Stimulated activated CD4-positive, alpha-beta T cell treated with anti-CD3 and anti-CD28 coated beads, TNF-alpha, amount 100 ng/mL, for 48 hours (primary cell): ENCODE measurements around the gene UNC13D.
"Not testable (repeated sequence)": the region's sequence is repeated elsewhere in the genome, so short reads cannot be mapped to it uniquely, and the experiment has no call there.

Source experiments
- DNase-seq, 3 donors: peaks; one replicate each; pipeline ENCODE4 v3.0.0-alpha.2; 2020; ENCODE audit warnings: low read depth in 3 of 3

Gene UNC13D

DNA sequence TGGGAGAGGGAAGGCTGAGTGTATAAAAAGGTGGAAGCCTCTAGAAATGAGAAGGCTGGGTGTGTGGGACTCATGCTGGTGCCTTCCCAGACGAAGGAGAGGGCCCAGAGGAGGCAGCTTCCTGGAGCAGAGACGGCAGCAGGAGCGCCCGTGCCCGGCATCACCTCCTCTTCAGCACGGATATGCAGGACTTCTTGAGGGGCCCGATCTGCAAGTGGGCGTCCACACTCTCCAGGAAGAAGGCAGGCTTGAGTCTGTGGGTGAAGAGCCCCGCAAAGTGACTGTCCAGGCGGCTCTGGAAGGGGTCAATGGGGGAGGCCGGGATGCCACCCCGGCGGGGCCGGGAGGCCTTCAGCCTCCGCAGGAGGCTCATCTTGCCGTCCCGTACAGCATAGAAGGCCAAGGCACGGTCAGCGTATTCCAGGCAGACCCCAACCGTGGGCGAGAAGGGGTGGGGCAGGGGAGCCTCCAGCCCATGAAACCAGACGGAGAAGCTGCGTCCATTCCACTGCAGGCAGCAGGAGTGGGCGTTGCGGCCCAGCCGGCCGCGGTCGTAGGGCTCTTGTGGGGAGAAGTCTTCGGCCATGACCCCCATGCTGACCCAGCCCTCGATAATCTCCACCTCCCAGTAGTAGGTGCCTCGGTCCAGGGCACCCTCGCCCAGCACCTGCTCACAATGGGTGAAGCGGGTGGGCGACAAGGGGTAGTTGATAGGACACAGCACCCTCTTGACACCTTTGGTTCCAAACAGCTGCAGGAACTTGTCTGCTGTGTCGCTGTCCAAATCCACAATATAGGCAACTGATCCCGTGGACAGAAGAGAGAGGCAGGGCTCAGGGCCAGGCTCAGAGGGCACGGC is 30.3 kb upstream of the UNC13D start:
- no peak for DNase-seq

DNA sequence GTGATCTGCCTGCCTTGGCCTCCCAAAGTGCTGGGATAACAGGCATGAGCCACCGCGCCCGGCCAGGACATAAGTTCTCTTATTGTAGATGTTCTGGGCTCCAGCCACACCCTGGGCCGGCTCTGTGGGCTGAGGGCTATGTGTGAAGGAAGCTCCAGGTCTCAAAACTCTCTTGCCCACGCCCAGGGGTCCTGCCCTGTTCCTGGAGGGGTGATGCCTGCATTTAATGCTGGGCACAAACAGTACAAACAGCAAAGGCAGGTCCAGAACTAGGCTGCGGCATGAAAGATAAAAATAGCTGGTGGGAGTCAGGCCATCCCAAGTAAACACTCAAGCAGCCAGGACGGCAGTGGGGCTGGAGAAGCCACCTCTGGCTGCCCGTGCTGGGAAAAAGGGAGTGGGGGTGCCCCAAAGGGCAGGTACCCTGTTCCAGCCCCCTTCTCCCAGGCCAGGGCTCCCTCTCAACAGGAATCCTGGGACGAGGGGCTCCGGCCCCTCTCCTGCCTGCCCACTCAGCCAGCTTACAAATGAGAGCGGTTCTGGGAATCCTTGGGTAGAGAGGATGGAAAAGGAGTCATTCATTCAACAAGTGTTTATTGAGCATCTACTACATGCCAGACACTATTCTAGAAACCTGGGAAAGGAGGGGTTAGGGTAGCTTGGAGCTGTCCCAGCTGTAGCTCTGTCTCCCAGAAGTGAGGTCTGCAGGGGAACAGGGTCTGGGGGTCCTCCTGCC is 29.6 kb upstream of the UNC13D start:
- no peak for DNase-seq

DNA sequence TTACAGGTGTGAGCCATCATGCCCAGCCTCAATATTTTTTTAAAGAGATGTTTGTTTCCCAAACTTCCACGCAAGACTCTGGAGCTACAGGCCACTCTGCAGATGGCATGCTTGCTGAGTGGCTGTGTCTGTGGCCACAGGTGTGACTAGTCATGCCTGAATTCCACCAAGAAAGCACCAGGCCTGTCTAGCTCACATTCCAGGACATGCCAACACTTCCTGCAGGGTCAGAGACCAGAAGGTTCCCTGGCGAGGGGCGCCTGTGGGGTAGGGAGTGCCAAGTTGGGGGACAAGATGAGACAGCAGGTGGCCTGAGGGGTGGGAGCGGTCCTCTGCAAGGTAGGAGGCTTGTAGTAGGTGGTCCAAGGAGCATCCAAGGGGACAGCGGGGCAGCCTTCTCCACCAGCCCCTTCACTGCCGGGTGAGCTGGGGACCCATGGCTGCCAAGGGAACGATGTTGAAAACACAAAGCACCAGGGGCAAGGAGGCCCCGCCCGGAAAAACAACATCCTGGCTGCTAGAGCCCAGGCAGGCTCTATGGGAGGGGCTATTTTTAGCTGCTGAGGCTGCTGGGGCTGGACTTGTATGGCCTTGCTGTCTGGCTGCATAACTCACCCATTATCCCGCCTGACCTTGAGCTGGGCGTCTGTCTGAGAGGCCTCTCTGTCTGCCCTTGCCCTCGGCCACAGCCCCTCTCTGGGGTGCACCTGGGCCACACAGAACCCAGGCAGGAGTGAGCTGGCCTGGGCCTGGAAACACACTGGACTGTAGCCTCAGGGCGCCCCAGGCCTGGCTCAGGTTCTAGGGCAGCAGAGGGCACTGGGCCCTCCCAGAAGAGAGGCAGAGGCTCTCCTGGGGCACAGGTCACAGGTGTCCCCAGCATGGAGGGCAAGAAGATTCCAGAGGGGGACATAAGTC is 28.5 kb upstream of the UNC13D start:
- DNase-seq, result no peak

DNA sequence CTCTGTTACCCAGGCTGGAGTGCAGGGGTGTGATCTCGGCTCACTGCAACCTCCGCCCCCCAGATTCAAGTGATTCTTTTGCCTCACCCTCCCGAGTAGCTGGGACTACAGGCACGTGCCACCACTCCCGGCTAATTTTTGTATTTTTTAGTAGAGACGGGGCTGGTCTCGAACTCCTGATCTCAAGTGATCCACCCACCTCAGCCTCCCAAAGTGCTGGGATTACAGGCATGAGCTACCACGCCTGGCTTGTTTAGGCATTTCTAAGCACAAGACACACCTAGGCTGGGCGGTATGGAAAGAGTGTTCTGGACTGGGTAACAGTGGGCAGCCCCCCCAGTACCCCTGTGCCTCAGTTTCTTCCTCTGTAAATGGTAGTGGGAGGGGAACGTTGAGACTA is 26.0 kb upstream of the UNC13D start:
- not testable (repeated sequence) for DNase-seq

- no peak for DNase-seq
These were observed 25.3 kb upstream of the UNC13D start for GRCh38 chr17:75869282-75870141.

GRCh38 chr17:75868730-75869281 is 24.6 kb upstream of the UNC13D start:
- DNase-seq, result not testable (repeated sequence)

DNA sequence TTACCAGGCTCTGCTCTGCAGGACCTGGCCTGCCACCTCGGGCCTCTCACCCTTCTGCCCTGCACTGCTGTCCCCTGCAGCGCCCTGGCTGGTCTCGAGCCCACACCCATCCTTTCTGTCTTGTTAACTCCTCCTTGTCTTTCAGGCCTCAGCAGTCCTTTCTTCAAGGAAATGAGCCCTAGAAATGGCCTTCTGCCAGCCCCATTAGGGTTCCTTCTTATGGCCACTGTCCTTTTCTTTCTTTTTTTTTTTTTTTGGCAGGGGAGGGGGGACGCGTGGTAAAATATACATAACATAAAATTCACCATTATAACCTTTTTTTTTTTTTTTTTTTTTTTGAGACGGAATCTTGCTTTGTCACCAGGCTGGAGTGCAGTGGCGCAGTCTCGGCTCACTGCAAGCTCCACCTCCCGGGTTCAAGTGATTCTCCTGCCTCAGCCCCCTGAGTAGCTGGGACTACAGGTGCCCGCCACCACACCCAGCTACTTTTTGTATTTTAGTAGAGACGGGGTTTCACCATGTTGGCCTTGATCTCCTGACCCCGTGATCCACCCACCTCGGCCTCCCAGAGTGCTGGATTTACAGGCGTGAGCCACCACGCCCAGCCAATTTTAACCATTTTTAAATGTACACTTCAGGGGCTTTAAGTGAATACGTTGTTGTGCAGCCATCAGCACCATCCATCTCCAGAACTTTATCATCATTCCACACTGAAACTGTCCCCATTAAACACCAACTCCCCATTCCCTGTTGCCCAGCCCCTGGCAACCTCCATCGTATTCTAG is 21.4 kb upstream of the UNC13D start:
- not testable (repeated sequence) for DNase-seq

DNA sequence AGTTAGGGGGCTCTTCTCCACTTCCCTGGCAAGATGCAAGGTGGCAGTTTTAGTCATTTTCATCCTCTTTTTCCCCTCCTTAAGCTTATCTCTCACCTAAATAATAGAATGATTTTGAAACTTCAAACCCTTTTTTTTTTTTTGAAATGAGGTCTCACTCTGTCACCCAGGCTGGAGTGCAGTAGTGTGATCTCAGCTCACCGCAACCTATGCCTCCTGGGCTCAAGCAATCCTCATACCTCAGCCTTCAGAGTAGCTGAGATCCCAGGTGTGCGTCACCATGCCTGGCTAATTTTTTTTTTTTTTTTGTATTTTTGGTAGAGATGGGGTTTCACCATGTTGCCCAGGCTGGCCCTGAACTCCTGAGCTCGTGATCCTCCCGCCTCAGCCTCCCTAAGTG is 20.7 kb upstream of the UNC13D start:
- DNase-seq, result not testable (repeated sequence)

- DNase-seq, result no peak
These were observed 20.3 kb upstream of the UNC13D start for GRCh38 chr17:75864448-75864871.

DNA sequence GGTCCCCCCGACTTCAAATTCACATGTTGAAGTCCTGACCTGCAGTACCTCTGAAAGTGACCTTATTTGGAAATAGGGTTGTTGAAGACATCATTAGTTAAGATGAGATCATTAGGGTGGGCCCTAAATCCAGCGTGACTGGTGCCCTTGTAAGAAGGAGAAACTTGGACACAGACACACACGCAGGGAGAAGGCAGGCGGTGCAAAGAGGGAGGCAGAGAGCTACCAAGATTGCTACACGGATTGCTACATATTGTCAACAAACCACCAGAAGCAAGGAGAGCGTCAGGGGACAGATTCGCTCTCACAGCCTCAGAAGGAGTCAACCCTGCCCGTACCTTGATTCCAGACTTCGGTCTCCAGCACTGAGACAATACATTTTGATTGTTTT is 17.7 kb upstream of the UNC13D start:
- DNase-seq, result no peak

- DNase-seq, result not testable (repeated sequence)
These were observed 15.2 kb upstream of the UNC13D start for GRCh38 chr17:75859358-75859757.

DNA sequence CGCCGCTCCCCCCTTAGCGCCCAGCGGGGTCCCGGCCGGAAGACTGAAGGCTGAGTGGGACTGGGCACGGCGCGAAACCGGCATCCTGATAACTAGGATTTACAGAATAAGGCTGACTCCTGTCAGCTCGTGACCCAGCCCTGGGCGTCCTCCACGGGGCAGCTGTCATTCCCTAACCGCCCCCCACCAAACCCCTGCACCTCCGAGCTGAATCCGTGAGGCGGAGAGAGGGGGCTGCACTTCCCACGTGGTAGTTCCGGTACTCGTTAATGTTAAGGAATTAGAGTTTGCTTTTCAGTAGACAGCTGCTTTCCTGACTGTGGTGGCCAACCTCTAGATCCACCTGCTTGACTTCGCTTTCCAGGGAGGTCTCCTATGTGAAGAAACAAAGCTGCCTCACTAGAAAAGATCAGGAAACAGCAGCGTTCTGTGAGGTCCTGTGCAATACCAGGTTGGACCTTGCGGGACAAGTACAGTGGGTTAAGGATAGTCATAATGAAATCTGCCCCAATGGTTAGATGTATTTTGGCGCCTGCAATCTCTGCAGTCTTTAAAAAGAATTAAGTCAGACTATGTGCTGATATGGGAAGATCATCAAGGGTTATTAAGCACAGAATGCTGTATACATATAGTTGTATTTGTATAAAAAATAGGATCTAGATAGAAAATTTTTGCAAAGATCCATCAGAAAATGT is 12.0 kb upstream of the UNC13D start:
- DNase-seq, result no peak

DNA sequence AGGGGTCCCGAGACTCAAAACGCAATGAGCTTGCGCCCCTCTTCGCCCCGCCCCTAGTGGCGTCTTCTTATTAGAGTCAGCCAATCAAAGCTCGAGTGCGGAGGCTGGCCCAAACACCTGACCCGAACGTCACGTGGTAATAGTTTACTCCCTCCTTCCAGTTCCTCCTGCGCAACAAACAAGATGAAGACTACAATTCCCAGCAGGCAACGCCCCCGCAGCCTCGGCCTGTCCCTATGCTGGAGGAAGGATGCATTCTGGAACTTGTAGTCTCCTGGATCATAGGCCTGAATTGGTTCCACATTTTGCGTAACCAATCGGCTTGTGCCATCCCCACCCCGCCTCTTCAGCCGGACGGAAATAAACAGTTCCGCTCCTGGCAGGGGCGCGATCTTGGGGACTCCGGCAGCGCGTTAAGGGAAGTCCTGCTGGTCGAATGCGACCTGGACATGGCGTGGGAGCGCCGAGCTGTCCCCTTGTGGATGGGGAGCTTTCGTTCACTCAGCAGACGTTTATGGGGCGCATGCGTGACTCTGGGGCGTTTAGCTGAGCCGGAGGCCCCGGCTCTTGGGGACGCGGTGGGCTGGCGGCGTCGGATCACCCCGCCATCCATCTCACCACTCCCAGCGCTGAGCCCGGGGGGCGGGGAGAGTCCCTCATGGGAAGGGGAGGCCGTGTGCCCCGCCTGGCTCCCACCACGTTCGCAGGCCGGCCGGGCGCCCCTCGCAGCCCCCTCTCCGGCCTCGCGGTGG is 11.3 kb upstream of the UNC13D start, which contains the start of gene WBP2:
Gene WBP2 (minus strand): TSS at position 26 of the 752 bp plus-strand sequence. CDS start 38 bp downstream, outside the sequence.
- DNase-seq, result peak; percentile 96 to 98 (median 97)

- no peak for DNase-seq
These were observed 10.7 kb upstream of the UNC13D start for GRCh38 chr17:75854881-75855309.

GRCh38 chr17:75854101-75854748 is 10.0 kb upstream of the UNC13D start:
- DNase-seq, result no peak

- no peak for DNase-seq
These were observed 9.2 kb upstream of the UNC13D start for GRCh38 chr17:75853433-75853832.

DNA sequence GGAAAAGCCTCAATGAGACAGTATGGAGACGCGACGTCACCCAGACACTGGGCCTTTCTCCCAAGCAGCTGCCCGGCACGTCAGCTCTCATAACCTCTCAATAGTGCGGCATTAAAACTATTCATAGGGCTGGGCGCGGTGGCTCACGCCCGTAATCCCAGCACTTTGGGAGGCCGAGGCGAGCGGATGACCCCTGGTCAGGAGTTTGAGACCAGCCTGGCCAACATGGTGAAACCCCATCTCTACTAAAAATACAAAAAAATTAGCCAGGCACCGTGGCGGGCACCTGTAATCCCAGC is 7.4 kb upstream of the UNC13D start:
- not testable (repeated sequence) for DNase-seq
